ENCODE results near the gene RAP1GAP. TPM values are rescaled to one million over a fixed set of nuclear protein-coding genes. Genes with fewer than 3 reads are reported as not detected.

Gene RAP1GAP
- total and polyA plus RNA-seq, 2 experiments from 2014 or later = 0.41 to 0.97 TPM

DNA sequence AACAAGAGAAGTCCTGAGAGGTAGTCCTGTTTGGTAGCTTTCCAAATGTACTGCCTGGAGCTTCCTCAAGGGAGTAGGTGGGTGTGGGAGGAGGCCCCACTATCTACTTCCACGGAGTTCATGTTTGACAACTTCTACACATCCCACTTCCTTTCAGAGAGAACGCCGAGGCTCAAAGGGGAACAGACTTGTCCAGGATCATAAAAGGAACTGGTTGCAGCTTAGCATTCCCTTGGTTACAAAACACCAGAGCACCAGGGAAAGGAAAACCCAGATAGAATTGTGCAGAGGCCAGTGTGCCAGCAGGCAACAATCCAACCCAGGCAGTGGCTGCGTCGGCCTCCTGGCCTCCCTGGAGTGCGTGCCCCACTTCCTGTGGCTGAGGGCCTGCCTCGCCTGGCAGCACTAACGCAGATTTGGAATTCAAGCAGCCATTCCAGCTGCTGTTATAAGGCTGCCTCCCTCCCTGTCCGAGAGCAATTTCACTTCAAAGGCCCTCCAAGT is 4.2 kb upstream of the RAP1GAP start:
- in situ Hi-C loops (cut with MboI) = no loop called here
- H3K36me3 ChIP-seq (ENCODE audit: low read depth) = no peaks in the 10 kb centered on the region
- TF ChIP-seq EZH2phosphoT487 (IDR thresholded peaks at IDR 0.05; ENCODE audit: insufficient read depth, low read depth) = no peak
- TF ChIP-seq EZH2 (IDR thresholded peaks at IDR 0.05; ENCODE audit: insufficient read depth, poor library complexity, severe bottlenecking) = no peak
- H3F3A ChIP-seq (ENCODE audit: insufficient read depth) = peaks cover 18% of the 10 kb centered on the region
- no peaks in the 10 kb centered on the region for H3K79me2 ChIP-seq (ENCODE audit: insufficient read depth)
- peak overlapping the region; percentile 40 for H3K4me2 ChIP-seq (ENCODE audit: unreplicated experiment)
- H3K9ac ChIP-seq = peak overlapping the region; percentile 49
- peaks cover 10% of the 10 kb centered on the region; the same call in 1 of the 2 replicates for H3K27me3 ChIP-seq (replicated peaks; ENCODE audit: insufficient read depth)
- H3K4me1 ChIP-seq (ENCODE audit: insufficient read depth) = peaks cover 23% of the 10 kb centered on the region
- 3 to 5% methylated on average over 9 of the region's 9 CpGs for WGBS, 2 experiments (ENCODE audit: low coverage in 1 of 2, low lambda C conversion rate in 2 of 2, missing lambda C conversion rate in 2 of 2)
- peak overlapping the region; percentile 78 for H3K27ac ChIP-seq
- H3K4me3 ChIP-seq = peak overlapping the region; percentile 13; the same call in 1 of the 2 replicates
- no peak overlapping the region for H2AFZ ChIP-seq
- DNase-seq = peak; percentile 71
- H4K20me1 ChIP-seq (ENCODE audit: insufficient read depth) = no peaks in the 10 kb centered on the region
- no peaks in the 10 kb centered on the region for H3K9me2 ChIP-seq (ENCODE audit: insufficient read depth)
- H3K9me3 ChIP-seq (ENCODE audit: low read depth) = no peaks in the 10 kb centered on the region

DNA sequence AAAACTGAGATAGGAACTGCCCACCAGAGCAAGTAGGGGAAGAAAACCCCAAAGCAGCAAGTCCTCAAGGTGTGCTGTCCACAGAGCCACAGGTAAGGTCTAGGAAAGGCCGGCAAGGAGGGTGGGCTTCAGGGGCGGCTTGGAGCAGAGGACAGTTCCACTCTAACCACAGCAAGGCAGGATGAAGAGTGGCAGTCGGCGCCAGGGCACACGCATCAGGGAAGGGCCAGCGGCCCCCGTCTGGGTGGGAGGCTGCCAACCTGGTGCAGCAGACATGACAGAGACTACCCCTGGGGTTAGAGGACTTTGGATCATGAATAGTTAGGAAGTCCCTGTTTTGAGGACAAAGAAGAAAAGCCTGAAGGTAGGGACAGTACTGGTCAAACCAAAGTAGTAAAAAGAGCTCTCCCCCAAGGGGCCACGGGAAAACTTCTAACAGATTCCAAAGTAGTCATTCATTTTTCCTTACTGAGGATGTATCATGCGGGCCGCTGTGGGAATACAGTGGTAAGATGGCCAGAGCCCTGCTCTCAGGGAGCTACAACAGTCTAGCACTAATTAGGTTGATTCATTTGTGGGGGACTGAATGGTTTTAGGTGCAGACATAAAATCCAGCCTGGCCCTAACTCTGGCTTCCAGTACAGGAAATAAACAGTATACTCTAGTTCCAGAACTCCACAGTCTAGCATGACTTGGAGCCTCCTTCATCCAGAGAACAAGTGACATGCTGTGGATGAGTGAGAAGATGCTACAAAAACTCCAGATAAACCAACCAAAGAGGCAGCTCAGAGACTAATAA is 3.5 kb upstream of the RAP1GAP start:
- H3K79me2 ChIP-seq (ENCODE audit: insufficient read depth) = no peaks in the 10 kb centered on the region
- no peak for TF ChIP-seq EZH2phosphoT487 (IDR thresholded peaks at IDR 0.05; ENCODE audit: insufficient read depth, low read depth)
- no peak for TF ChIP-seq EZH2 (IDR thresholded peaks at IDR 0.05; ENCODE audit: insufficient read depth, poor library complexity, severe bottlenecking)
- H3K36me3 ChIP-seq (ENCODE audit: low read depth) = no peaks in the 10 kb centered on the region
- no peaks in the 10 kb centered on the region for H4K20me1 ChIP-seq (ENCODE audit: insufficient read depth)
- no peak overlapping the region for H2AFZ ChIP-seq
- DNase-seq = peak; percentile 89
- peak overlapping the region; percentile 78 for H3K27ac ChIP-seq
- no peaks in the 10 kb centered on the region for H3K9me3 ChIP-seq (ENCODE audit: low read depth)
- peaks cover 14% of the 10 kb centered on the region; the same call in 1 of the 2 replicates for H3K27me3 ChIP-seq (replicated peaks; ENCODE audit: insufficient read depth)
- H3K4me1 ChIP-seq (ENCODE audit: insufficient read depth) = peaks cover 23% of the 10 kb centered on the region
- in situ Hi-C loops (cut with MboI) = no loop called here
- H3F3A ChIP-seq (ENCODE audit: insufficient read depth) = peaks cover 18% of the 10 kb centered on the region
- WGBS, 2 experiments (ENCODE audit: low coverage in 1 of 2, low lambda C conversion rate in 2 of 2, missing lambda C conversion rate in 2 of 2) = 51 to 60% methylated on average over 10 of the region's 10 CpGs
- H3K4me3 ChIP-seq = peak overlapping the region; percentile 13; the same call in 1 of the 2 replicates
- peak overlapping the region; percentile 40 for H3K4me2 ChIP-seq (ENCODE audit: unreplicated experiment)
- no peaks in the 10 kb centered on the region for H3K9me2 ChIP-seq (ENCODE audit: insufficient read depth)
- H3K9ac ChIP-seq = peak overlapping the region; percentile 49

DNA sequence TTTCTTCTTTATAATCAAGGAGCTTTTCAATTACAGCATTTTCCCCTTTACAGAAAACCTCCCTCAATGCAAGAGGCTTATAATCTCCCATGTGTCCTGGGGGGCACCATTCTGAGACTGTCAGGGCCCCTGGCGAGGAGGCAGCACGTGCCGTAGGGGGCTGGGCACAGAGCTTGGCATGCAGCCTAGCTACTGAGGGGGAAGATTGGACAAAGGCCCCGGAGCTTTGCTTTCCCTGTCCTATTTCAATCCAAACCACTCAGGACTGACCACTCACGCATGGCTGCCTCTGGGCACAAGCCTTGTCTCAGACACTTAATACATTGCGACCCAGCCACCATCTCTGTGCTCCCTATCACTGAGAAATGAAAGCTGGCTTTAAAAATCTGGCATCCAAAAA is 2.8 kb upstream of the RAP1GAP start:
- Histone ChIP-seq H3K4me2 (ENCODE audit: unreplicated experiment) (no peak overlapping the region), H3K4me1 (ENCODE audit: insufficient read depth) (peaks cover 23% of the 10 kb centered on the region), H3K9me2 (ENCODE audit: insufficient read depth) (no peaks in the 10 kb centered on the region), H3K9me3 (ENCODE audit: low read depth) (no peaks in the 10 kb centered on the region), H3K9ac (no peak overlapping the region), H3K79me2 (ENCODE audit: insufficient read depth) (no peaks in the 10 kb centered on the region), H4K20me1 (ENCODE audit: insufficient read depth) (no peaks in the 10 kb centered on the region), H2AFZ (no peak overlapping the region), H3K27me3 (replicated peaks; ENCODE audit: insufficient read depth) (peaks cover 14% of the 10 kb centered on the region; the same call in 1 of the 2 replicates), H3K27ac (no peak overlapping the region), H3F3A (ENCODE audit: insufficient read depth) (peaks cover 18% of the 10 kb centered on the region), H3K36me3 (ENCODE audit: low read depth) (no peaks in the 10 kb centered on the region), H3K4me3 (no peak overlapping the region)
- in situ Hi-C loops (cut with MboI) = no loop called here
- no peak for DNase-seq
- TF ChIP-seq EZH2 (IDR thresholded peaks at IDR 0.05; ENCODE audit: insufficient read depth, poor library complexity, severe bottlenecking) (no peak), EZH2phosphoT487 (IDR thresholded peaks at IDR 0.05; ENCODE audit: insufficient read depth, low read depth) (no peak)
- WGBS, 2 experiments (ENCODE audit: low coverage in 1 of 2, low lambda C conversion rate in 2 of 2, missing lambda C conversion rate in 2 of 2) = 44 to 53% methylated on average over 6 of the region's 6 CpGs

DNA sequence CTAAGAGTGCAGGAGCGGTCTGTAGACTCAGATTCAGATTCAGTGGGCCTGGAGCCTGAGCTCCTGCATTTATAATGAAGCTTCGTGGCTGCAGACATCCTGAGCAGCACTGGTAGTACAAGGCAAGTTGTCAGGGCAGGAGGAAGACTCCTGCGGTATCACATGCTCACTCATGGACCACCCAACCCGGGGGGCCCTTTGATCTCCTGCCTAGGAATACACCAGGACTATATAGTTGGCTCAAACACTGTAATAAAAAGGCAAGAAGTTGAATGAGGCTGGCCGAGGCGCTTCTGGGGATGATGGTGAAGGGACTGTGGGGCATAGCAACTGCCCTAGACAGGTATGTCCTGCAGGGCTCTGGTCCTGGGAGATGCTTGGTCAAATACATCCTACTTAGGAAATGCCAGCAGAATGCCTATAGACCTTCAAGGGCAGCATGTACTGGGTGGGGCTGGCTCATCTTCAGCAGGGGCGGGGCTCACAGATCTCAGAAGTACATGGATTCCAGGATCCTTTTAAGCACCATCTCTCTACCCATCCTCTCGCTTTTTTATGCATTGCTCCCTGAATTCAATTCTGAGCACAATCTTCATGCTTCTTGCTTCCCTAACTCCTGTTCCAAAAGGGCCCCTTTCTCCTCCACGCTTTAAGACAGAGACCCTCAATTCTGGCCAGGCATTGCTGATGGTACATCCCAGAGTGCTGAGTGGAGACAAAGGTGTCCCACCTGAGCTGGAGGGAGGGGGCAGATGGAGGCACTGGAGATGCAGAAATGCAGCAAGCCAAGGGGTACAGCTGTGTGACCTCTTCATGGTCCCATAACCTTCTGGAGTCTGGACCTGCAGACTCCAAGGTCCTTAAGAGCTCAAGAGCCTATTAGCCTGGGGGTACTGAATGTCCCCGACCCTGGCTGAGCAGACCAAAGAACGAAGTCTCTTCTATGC is 2.1 kb upstream of the RAP1GAP start:
- Histone ChIP-seq H3K27me3 (replicated peaks; ENCODE audit: insufficient read depth) (peaks cover 14% of the 10 kb centered on the region; the same call in 1 of the 2 replicates), H3K9me3 (ENCODE audit: low read depth) (no peaks in the 10 kb centered on the region), H4K20me1 (ENCODE audit: insufficient read depth) (no peaks in the 10 kb centered on the region), H3K79me2 (ENCODE audit: insufficient read depth) (no peaks in the 10 kb centered on the region), H3K27ac (no peak overlapping the region), H3K4me1 (ENCODE audit: insufficient read depth) (peaks cover 25% of the 10 kb centered on the region), H2AFZ (no peak overlapping the region), H3K9ac (no peak overlapping the region), H3K36me3 (ENCODE audit: low read depth) (no peaks in the 10 kb centered on the region), H3K9me2 (ENCODE audit: insufficient read depth) (no peaks in the 10 kb centered on the region), H3K4me3 (no peak overlapping the region), H3K4me2 (ENCODE audit: unreplicated experiment) (no peak overlapping the region), H3F3A (ENCODE audit: insufficient read depth) (peaks cover 18% of the 10 kb centered on the region)
- 54 to 58% methylated on average over 11 of the region's 11 CpGs for WGBS, 2 experiments (ENCODE audit: low coverage in 1 of 2, low lambda C conversion rate in 2 of 2, missing lambda C conversion rate in 2 of 2)
- no peak for DNase-seq
- in situ Hi-C loops (cut with MboI) = no loop called here
- no peak for TF ChIP-seq EZH2 (IDR thresholded peaks at IDR 0.05; ENCODE audit: insufficient read depth, poor library complexity, severe bottlenecking)
- no peak for TF ChIP-seq EZH2phosphoT487 (IDR thresholded peaks at IDR 0.05; ENCODE audit: insufficient read depth, low read depth)
